Stimulated activated CD8-positive, alpha-beta memory T cell treated with anti-CD3 and anti-CD28 coated beads, Interleukin-7, amount 100 ng/mL, for 1 hour (primary cell): ENCODE measurements around the gene C20orf202.

Experiments used
- DNase-seq, 2 donors: peaks; one replicate each; pipeline ENCODE4 v3.0.0-alpha.2; 2020; ENCODE audit warnings: low read depth in 2 of 2

The C20orf202 gene

DNA sequence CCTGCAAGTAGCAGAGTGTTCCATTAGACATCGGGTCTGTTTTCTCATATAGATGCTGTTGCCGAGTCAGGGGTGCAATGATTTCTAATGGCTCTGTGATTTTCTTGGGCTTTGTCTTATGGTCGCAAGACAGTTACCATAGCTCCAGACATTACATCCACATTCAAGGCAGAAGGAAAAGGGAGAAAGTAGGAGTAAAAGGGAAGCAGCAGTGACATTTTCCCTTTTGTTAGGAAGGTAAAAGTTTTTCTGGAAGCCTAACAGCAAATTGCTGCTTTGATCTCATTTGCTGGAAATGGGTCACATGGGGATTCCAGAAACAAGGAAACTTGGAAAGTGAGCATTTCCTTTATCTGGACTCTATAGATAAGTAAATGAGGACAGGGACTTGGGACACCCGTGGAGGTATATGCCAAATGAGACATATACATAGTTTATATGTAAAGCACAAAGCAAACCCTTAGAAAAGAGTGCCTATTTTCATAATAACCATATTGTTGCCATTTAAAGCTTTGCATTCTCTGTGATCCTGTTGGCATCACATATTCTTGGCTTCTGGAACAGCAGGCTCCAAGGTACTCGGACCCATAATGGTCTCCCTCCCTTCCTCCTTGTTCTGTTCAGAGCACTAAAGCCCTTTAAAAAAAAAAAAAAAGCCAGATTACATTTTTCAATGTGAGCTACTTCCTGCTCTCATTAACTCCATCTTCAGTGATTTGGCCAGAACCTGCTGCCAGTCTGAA lies at the start of gene C20orf202:
Gene C20orf202, plus strand, starts transcription at position 693 of the 743 bp plus-strand sequence. CDS start 132 bp downstream, outside the sequence.
- DNase-seq = no peak

GRCh38 chr20:1154226-1154625 lies 49.0 kb upstream of the C20orf202 start:
- DNase-seq = no peak

DNA sequence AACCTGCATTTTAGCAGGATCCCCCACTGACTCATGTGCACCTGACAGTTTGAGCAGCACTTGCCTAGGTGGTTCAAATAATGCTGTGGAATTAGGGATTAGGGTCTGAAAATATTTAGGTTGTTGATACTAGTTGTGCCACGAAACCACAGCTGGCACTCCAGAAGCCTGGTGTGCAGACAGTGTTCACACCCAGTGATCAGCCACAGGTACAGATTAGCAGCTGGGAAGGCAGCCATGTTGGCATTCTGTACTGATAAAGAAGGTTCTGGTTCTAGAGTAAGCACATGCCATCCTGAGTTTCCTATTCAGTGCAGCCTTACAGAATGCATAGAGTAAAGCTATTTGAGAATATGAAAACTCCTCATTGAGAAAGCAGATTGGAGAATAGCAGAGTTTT lies 48.6 kb upstream of the C20orf202 start:
- no peak for DNase-seq

GRCh38 chr20:1155342-1155741 lies 47.9 kb upstream of the C20orf202 start:
- DNase-seq = no peak

GRCh38 chr20:1160496-1160895 lies 42.8 kb upstream of the C20orf202 start:
- DNase-seq = no peak

DNA sequence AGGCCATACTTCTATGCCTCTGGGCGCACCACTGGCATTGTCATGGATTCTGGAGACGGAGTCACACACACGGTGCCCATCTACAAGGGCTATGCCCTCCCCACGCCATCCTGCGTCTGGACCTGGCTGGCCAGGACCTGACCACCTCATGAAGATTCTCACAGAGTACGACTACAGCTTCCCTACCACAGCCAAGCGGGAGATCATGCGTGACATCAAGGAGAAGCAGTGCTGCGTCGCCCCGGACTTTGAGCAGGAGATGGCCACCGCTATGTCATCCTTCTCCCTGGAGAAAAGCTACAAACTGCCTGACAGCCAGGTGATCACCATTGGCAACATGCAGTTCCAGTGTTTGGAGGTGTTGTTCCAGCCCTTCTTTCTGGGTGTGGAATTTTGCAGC lies 42.3 kb upstream of the C20orf202 start:
- no peak for DNase-seq

- DNase-seq = no peak
Measured at GRCh38 chr20:1163105-1163504, 40.1 kb upstream of the C20orf202 start.

DNA sequence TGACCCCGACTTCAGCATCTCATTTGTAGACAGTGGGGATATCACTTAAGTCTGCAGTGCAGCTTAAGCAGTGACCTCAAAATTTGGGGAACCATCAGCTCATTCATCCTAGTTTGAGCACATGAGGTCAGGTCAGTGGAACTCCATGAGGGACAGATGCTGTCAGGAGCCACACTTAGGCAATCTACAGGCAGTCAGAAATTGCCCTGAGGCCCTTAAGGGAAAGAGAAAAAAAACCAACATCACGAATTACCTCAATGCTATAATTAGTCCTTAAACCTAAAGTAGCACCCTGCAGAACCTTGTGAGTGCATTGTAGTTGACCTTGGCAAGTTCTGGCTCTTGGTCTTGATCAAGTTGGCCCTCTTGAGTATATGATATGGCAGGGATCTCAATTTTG lies 39.6 kb upstream of the C20orf202 start:
- no peak for DNase-seq

GRCh38 chr20:1164871-1165270 lies 38.4 kb upstream of the C20orf202 start:
- no peak for DNase-seq

GRCh38 chr20:1165521-1165920 lies 37.7 kb upstream of the C20orf202 start:
- DNase-seq = no peak

DNA sequence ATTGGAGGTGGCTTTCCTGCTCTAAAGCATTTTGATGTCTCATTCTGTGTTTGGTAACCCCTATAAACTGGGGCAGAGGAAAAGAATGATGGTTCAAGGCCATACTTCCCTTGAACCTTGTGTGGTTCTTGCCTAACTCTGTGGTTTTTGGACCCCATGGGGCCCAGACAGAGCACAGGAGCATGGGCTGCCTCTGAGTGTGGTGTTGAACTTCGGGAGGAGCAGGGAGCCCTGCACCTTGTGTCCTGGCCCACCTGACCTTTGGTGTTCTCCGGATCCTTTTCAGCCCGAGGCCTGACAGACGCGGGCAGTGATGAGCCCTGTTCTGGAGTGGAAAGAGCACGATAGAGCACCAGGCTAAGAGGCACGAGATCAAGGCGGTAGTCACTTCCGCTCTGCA lies 37.3 kb upstream of the C20orf202 start:
- DNase-seq = no peak

- no peak for DNase-seq
Measured at GRCh38 chr20:1166948-1167720, 36.1 kb upstream of the C20orf202 start.

DNA sequence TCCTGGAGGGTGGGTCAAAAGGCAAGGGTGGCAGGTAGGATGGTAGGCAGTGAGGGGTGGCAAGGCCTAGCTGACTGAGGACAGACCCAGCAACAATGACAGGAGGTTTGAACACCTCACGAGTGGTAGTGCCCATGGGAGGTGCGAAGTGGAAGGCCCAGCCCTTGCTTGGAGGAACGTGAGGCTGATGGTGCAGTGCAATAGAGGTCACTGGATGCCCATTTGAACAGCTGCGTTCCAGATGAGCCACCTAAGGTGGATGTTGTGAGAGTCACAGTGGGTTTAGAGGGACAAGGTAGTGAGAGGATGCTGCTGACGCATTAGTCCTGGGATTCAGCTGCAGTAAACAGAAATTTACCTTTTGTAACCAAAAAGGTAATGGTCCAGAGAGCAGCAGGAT lies 34.0 kb upstream of the C20orf202 start:
- DNase-seq = no peak

- DNase-seq = no peak
Measured at GRCh38 chr20:1171461-1172093, 31.7 kb upstream of the C20orf202 start.

- no peak for DNase-seq
Measured at GRCh38 chr20:1173698-1174097, 29.6 kb upstream of the C20orf202 start.

GRCh38 chr20:1174787-1175186 lies 28.5 kb upstream of the C20orf202 start:
- no peak for DNase-seq

GRCh38 chr20:1177680-1178079 lies 25.6 kb upstream of the C20orf202 start:
- no peak for DNase-seq

DNA sequence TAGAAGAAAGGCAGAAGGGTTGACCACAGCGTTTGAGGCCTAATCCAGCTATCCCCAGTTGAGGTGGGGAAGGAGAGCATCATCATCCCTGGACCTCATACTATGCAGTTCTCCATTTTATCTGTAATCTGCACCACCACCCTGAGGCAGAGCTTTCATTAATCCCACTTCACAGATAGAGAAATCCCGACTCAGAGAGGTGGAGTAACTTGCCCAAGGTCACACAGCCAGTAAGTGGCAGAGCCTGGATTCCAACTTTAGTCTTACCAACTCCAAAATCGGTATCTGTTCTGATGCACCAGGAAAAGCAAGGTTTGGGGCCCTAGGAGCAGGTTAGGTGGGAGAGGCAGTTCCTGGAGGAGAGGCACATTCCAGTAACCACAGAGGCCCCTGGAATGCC lies 25.2 kb upstream of the C20orf202 start:
- no peak for DNase-seq

GRCh38 chr20:1178623-1179022 lies 24.6 kb upstream of the C20orf202 start:
- no peak for DNase-seq

DNA sequence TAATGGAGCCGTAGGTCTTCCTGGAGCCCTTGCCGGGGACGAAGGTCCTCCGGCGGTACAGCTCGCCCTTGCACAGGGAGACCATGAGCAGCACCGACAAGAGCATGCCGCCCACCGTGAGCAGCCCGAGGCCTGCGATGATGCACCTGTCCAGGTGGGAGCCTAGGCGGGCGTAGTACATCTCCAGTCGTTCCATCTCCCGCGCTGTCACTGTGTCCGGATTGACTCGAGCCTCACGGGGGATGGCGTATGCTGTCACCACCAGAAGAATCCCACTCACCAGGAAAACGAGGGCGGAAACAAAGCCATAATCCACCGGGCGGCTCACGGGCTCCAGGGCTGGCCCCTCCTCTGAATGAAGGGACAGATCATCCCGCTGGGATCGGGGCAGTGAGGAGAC lies 22.3 kb upstream of the C20orf202 start:
- no peak for DNase-seq

GRCh38 chr20:1182106-1182505 lies 21.1 kb upstream of the C20orf202 start:
- DNase-seq = no peak

GRCh38 chr20:1183153-1183552 lies 20.1 kb upstream of the C20orf202 start:
- DNase-seq = no peak

GRCh38 chr20:1184260-1184637 lies 19.0 kb upstream of the C20orf202 start:
- DNase-seq = no peak
